Neural progenitor cell (in vitro differentiated cells): ENCODE results near the gene NDUFB6.

Source experiments
- EZH2 ChIP-seq: fragments of 200-600 bp; sonication (generic); IDR thresholded peaks from 2 replicates; pipeline ENCODE4 v1.6.1; 2017; ENCODE audit warnings: antibody characterized with exemption, mild to moderate bottlenecking, moderate library complexity
- EZH2phosphoT487 ChIP-seq: fragments of 200-600 bp; sonication (generic); IDR thresholded peaks from 2 replicates; pipeline ENCODE4 v1.6.1; 2017; ENCODE audit warnings: antibody characterized with exemption
- TF ChIP-seq, protein P1 (sequence below): fragments of 200-600 bp; sonication (generic); IDR thresholded peaks from 2 replicates; pipeline ENCODE4 v1.5.1; 2017; ENCODE audit warnings: antibody characterized with exemption, mild to moderate bottlenecking

- TF ChIP-seq EZH2phosphoT487 (no peak), EZH2 (no peak)
- TF ChIP-seq, protein P1, sequence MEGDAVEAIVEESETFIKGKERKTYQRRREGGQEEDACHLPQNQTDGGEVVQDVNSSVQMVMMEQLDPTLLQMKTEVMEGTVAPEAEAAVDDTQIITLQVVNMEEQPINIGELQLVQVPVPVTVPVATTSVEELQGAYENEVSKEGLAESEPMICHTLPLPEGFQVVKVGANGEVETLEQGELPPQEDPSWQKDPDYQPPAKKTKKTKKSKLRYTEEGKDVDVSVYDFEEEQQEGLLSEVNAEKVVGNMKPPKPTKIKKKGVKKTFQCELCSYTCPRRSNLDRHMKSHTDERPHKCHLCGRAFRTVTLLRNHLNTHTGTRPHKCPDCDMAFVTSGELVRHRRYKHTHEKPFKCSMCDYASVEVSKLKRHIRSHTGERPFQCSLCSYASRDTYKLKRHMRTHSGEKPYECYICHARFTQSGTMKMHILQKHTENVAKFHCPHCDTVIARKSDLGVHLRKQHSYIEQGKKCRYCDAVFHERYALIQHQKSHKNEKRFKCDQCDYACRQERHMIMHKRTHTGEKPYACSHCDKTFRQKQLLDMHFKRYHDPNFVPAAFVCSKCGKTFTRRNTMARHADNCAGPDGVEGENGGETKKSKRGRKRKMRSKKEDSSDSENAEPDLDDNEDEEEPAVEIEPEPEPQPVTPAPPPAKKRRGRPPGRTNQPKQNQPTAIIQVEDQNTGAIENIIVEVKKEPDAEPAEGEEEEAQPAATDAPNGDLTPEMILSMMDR = no peak
Observed at GRCh38 chr9:32545884-32546283, 27.1 kb downstream of the NDUFB6 start.
